IMR-90 (cell line): ENCODE results near the gene UGDH. TPM values are rescaled to one million over a fixed set of nuclear protein-coding genes. Genes with fewer than 3 reads are reported as not detected.
A peak's percentile ranks its signal among the peaks of the same experiment; 100 is the strongest.

ENCODE experiments used
- ATAC-seq: fragments of 200-7000 bp; cut with Tn5 transposase; 2 replicates; pipeline ENCODE4 v1.9.1; 2020; ENCODE audit warnings: low read depth, mild to moderate bottlenecking, moderate library complexity
- BruUV-seq: library from RNA; stranded (reverse); fragments of 400-500 nt; replicated peaks from 2 replicates; lab custom pipeline; 2021; lab: Mats Ljungman, UMichigan
- CTCF ChIA-PET: fragments of 300-600 bp; formaldehyde crosslinking; extraction: SDS; loops from one replicate; lab custom pipeline; 2021; ENCODE audit warnings: antibody characterized with exemption; lab: Yijun Ruan, JAX
- POLR2A ChIA-PET: fragments of 300-600 bp; sonication (Branson Sonifier 250); formaldehyde crosslinking; loops from one replicate; lab custom pipeline; 2022; ENCODE audit warnings: antibody characterized with exemption; ENCODE audit not compliant: unreplicated experiment; lab: Charles Lee
- DNase-seq: peaks from one replicate; pipeline ENCODE4 v3.0.0; 2013
- H2AFZ ChIP-seq: replicated peaks from 2 replicates; pipeline ENCODE3; 2013; ENCODE audit warnings: low read length, mild to moderate bottlenecking; ENCODE audit not compliant: poor library complexity
- H2AK5ac ChIP-seq: 2 replicates; pipeline ENCODE4 v1.6.1; 2013; ENCODE audit warnings: low read depth, low read length, inconsistent platforms
- H2AK9ac ChIP-seq: replicated peaks from 2 replicates; pipeline ENCODE3; 2013; ENCODE audit warnings: mild to moderate bottlenecking, low read depth, low read length, moderate library complexity; ENCODE audit not compliant: poor library complexity
- H2BK120ac ChIP-seq: 2 replicates; pipeline ENCODE4 v1.6.1; 2013; ENCODE audit warnings: low read depth, low read length, inconsistent platforms
- H2BK15ac ChIP-seq: 3 replicates; pipeline ENCODE4 v1.6.1; 2013; ENCODE audit warnings: low read depth, low read length, inconsistent platforms
- H2BK20ac ChIP-seq: 2 replicates; pipeline ENCODE4 v1.6.1; 2013; ENCODE audit warnings: low read depth, mild to moderate bottlenecking, inconsistent platforms, low read length, moderate library complexity
- H2BK5ac ChIP-seq: 2 replicates; pipeline ENCODE4 v1.6.1; 2013; ENCODE audit warnings: mild to moderate bottlenecking, low read depth, low read length, inconsistent platforms; ENCODE audit not compliant: poor library complexity, severe bottlenecking
- H3K14ac ChIP-seq: replicated peaks from 2 replicates; pipeline ENCODE4 v1.6.1; 2013; ENCODE audit warnings: low read depth, low read length, inconsistent platforms
- H3K18ac ChIP-seq: 2 replicates; pipeline ENCODE4 v1.6.1; 2013; ENCODE audit warnings: low read depth, low read length, control low read depth
- H3K23ac ChIP-seq: 2 replicates; pipeline ENCODE4 v1.6.1; 2013; ENCODE audit warnings: low read depth, low read length, inconsistent platforms
- H3K27ac ChIP-seq: 2 replicates; pipeline ENCODE4 v1.5.1; 2013; ENCODE audit warnings: mild to moderate bottlenecking, control low read depth, low read length; ENCODE audit not compliant: insufficient read depth
- H3K27me3 ChIP-seq: 2 replicates; pipeline ENCODE4 v1.6.1; 2013; ENCODE audit warnings: low read length; ENCODE audit not compliant: control insufficient read depth, insufficient read depth
- H3K36me3 ChIP-seq: 2 replicates; pipeline ENCODE4 v1.6.1; 2013; ENCODE audit warnings: low read length, mixed read lengths; ENCODE audit not compliant: control insufficient read depth, insufficient read depth
- H3K4ac ChIP-seq: 2 replicates; pipeline ENCODE4 v1.6.1; 2013; ENCODE audit warnings: low read depth, low read length, inconsistent platforms
- H3K4me1 ChIP-seq: 2 replicates; pipeline ENCODE4 v1.6.1; 2013; ENCODE audit warnings: low read length, mixed read lengths; ENCODE audit not compliant: control insufficient read depth, insufficient read depth
- H3K4me2 ChIP-seq: 2 replicates; pipeline ENCODE4 v1.6.1; 2013; ENCODE audit warnings: low read depth, mild to moderate bottlenecking, control low read depth, low read length, moderate library complexity
- H3K4me3 ChIP-seq: 2 replicates; pipeline ENCODE4 v1.5.1; 2013; ENCODE audit warnings: low read depth, mild to moderate bottlenecking, control low read depth, low read length, moderate library complexity; ENCODE audit not compliant: insufficient read depth
- H3K56ac ChIP-seq: 2 replicates; pipeline ENCODE4 v1.6.1; 2013; ENCODE audit warnings: low read length, inconsistent platforms; ENCODE audit not compliant: insufficient read depth; ENCODE audit errors: extremely low read depth
- H3K79me1 ChIP-seq, 2 experiments: 2 replicates each; pipeline ENCODE4 v1.6.1; 2013; ENCODE audit warnings: low read length in 2 of 2, inconsistent platforms in 1 of 2, low read depth in 1 of 2
- H3K9ac ChIP-seq: 2 replicates; pipeline ENCODE4 v1.6.1; 2013; ENCODE audit warnings: low read depth, low read length, control low read depth
- H3K9me1 ChIP-seq: 2 replicates; pipeline ENCODE4 v1.6.1; 2013; ENCODE audit warnings: low read length, inconsistent platforms; ENCODE audit not compliant: insufficient read depth
- H3K9me3 ChIP-seq: 2 replicates; pipeline ENCODE4 v1.6.1; 2013; ENCODE audit warnings: low read length; ENCODE audit not compliant: control insufficient read depth, insufficient read depth
- H4K20me1 ChIP-seq: 2 replicates; pipeline ENCODE4 v1.6.1; 2013; ENCODE audit warnings: low read length, inconsistent platforms; ENCODE audit not compliant: insufficient read depth
- H4K5ac ChIP-seq: 2 replicates; pipeline ENCODE4 v1.6.1; 2013; ENCODE audit warnings: mild to moderate bottlenecking, low read depth, low read length, control low read depth
- H4K8ac ChIP-seq, 2 experiments: 2 replicates each; pipeline ENCODE4 v1.6.1; 2013; ENCODE audit warnings: low read depth in 2 of 2, low read length in 2 of 2, control low read depth in 1 of 2, inconsistent platforms in 1 of 2
- H4K91ac ChIP-seq: 2 replicates; pipeline ENCODE4 v1.6.1; 2013; ENCODE audit warnings: low read depth, low read length, inconsistent platforms; ENCODE audit not compliant: insufficient read depth
- CEBPB ChIP-seq: IDR thresholded peaks from 2 replicates; pipeline ENCODE4 v1.6.1; 2012; ENCODE audit warnings: low read depth, low read length, improper control_type of control experiment
- CHD1 ChIP-seq: IDR thresholded peaks from 2 replicates; pipeline ENCODE4 v1.6.1; 2012; ENCODE audit warnings: low read depth, low read length, improper control_type of control experiment
- CTCF ChIP-seq: conservative IDR thresholded peaks from 2 replicates; pipeline ENCODE4 v1.5.1; 2012; ENCODE audit warnings: mild to moderate bottlenecking, low read depth, low read length, improper control_type of control experiment
- ELK1 ChIP-seq: fragments of 150-350 bp; IDR thresholded peaks from 2 replicates; pipeline ENCODE4 v1.6.1; 2016; ENCODE audit warnings: low read depth, mild to moderate bottlenecking, low read length, moderate library complexity, borderline replicate concordance
- MAZ ChIP-seq: IDR thresholded peaks from 2 replicates; pipeline ENCODE4 v1.6.1; 2012; ENCODE audit warnings: low read depth, mild to moderate bottlenecking, low read length, improper control_type of control experiment, moderate library complexity, borderline replicate concordance
- POLR2A ChIP-seq: IDR thresholded peaks from 2 replicates; pipeline ENCODE4 v1.6.1; 2012; ENCODE audit warnings: mild to moderate bottlenecking, low read depth, low read length
- RAD21 ChIP-seq: IDR thresholded peaks from 2 replicates; pipeline ENCODE4 v1.6.1; 2012; ENCODE audit warnings: low read length, improper control_type of control experiment
- USF2 ChIP-seq: fragments of 150-350 bp; IDR thresholded peaks from 2 replicates; pipeline ENCODE4 v1.6.1; 2017; ENCODE audit warnings: mild to moderate bottlenecking, antibody characterized with exemption, low read length, low read depth
- WGBS, 2 experiments: methylation state at CpG; one replicate each; pipeline versions ENCODE4 v1.1.5 to v1.1.7; 2013; ENCODE audit warnings: missing lambda C conversion rate in 2 of 2; ENCODE audit not compliant: insufficient read length in 1 of 2; ENCODE audit errors: extremely low coverage in 2 of 2; 5-methylcytosine and 5-hydroxymethylcytosine counted together
- dilution Hi-C: fragments of 300-500 bp; cut with HindIII; formaldehyde crosslinking; loops from one replicate; pipeline ENCODE4 v1.14.3; 2018; ENCODE audit warnings: low sequenced_read_pairs; ENCODE audit not compliant: unreplicated experiment
- in situ Hi-C: fragments of 300-500 bp; cut with MboI; formaldehyde crosslinking; loops from 3 replicates; pipeline ENCODE4 v1.14.3; 2019; ENCODE audit warnings: low sequenced_read_pairs, inconsistent platforms, mixed read lengths
- intact Hi-C: fragments of 100-400 bp; cut with micrococcal nuclease; formaldehyde crosslinking; loops from 2 replicates; pipeline ENCODE4 v1.10.0; 2022
- polyA plus RNA-seq, 3 experiments: library from polyadenylated mRNA; depleted of rRNA; stranded (reverse); fragments of >200 nt; gene quantifications; 2 replicates each; pipeline ENCODE4 v1.2.3, GENCODE V29; 2012; ENCODE audit warnings: low replicate concordance in 1 of 3
- total RNA-seq: library from RNA; depleted of rRNA; stranded (reverse); fragments of >200 nt; gene quantifications from 2 replicates; pipeline ENCODE4 v1.2.3, GENCODE V29; 2012

Gene UGDH
- total and polyA plus RNA-seq, 2 of the 4 experiments (the other 2 are of a cell fraction) = 69.2 to 257 TPM

- no peaks in the 10 kb centered on the region for H3K27me3 ChIP-seq
- H3K4ac ChIP-seq = no peak overlapping the region
- no peak overlapping the region for H4K91ac ChIP-seq
- H2AK9ac ChIP-seq = no peak overlapping the region
- H3K14ac ChIP-seq = no peak overlapping the region
- H2BK120ac ChIP-seq = no peak overlapping the region
- peaks cover 0 to 4% of the 10 kb centered on the region in 2 experiments; a peak in 1 of 4 replicates for H3K79me1 ChIP-seq
- H3K4me1 ChIP-seq = peaks cover 5% of the 10 kb centered on the region
- H2BK20ac ChIP-seq = no peak overlapping the region
- H3K56ac ChIP-seq = no peak overlapping the region
- no peak overlapping the region for H4K8ac ChIP-seq
- H3K18ac ChIP-seq = no peak overlapping the region
- no peak for ATAC-seq
- no peak overlapping the region for H2BK15ac ChIP-seq
- H3K27ac ChIP-seq = no peak overlapping the region
- no peak overlapping the region for H2AFZ ChIP-seq
- 92% methylated on average over 2 of the region's 4 CpGs; no CpG with 5 or more reads in 1 of the 2 experiments for WGBS, 2 experiments
- in situ Hi-C loops = no loop called here
- no peak overlapping the region for H3K23ac ChIP-seq
- no peak overlapping the region for H3K9ac ChIP-seq
- H3K9me3 ChIP-seq = no peaks in the 10 kb centered on the region
- H3K36me3 ChIP-seq = no peaks in the 10 kb centered on the region
- no peak overlapping the region for H4K5ac ChIP-seq
- ChIA-PET CTCF (no interaction called here), POLR2A (no interaction called here)
- intact Hi-C loops = no loop called here
- dilution Hi-C loops = no loop called here
- no peak overlapping the region for H2BK5ac ChIP-seq
- TF ChIP-seq CTCF = no peak
- no peak for TF ChIP-seq MAZ
- TF ChIP-seq CEBPB = no peak
- no peak for TF ChIP-seq POLR2A
- no peak for TF ChIP-seq USF2
- no peak for TF ChIP-seq RAD21
- TF ChIP-seq CHD1 = no peak
- TF ChIP-seq ELK1 = no peak
- no peak overlapping the region for H3K4me3 ChIP-seq
- BruUV-seq = no TSS peak
- peak; percentile 26 for DNase-seq
- H4K20me1 ChIP-seq = no peaks in the 10 kb centered on the region
- 0 out of 2 replicates have a peak overlapping the region, but pooled peaks have one; percentile 20 for H2AK5ac ChIP-seq
- peaks cover 3% of the 10 kb centered on the region; the same call in 1 of the 2 replicates for H3K9me1 ChIP-seq
- H3K4me2 ChIP-seq = no peak overlapping the region
These were observed 43.8 kb upstream of the UGDH start for GRCh38 chr4:39571054-39571453.
